Type B pancreatic cell (in vitro differentiated cells): Measurements from ENCODE around the gene TRAPPC3. TPM values are rescaled to one million over a fixed set of nuclear protein-coding genes. Genes with fewer than 3 reads are reported as not detected.
A peak's percentile ranks its signal among the peaks of the same experiment; 100 is the strongest.

Experiments used
- DNase-seq: peaks from one replicate; pipeline ENCODE4 v3.0.0; 2021; ENCODE audit warnings: mixed read lengths; ENCODE audit not compliant: unreplicated experiment; ENCODE audit errors: extremely low spot score
- H3K27ac Mint-ChIP-seq: 2 replicates; pipeline ENCODE4 v1.8.0; 2021; ENCODE audit warnings: mild to moderate bottlenecking, mixed read lengths
- H3K27me3 Mint-ChIP-seq: 2 replicates; pipeline ENCODE4 v1.8.0; 2021; ENCODE audit warnings: mixed read lengths
- H3K36me3 Mint-ChIP-seq: 2 replicates; pipeline ENCODE4 v1.8.0; 2021; ENCODE audit warnings: mixed read lengths
- H3K4me1 Mint-ChIP-seq: one replicate; pipeline ENCODE4 v1.8.0; 2021; ENCODE audit warnings: mixed read lengths; ENCODE audit not compliant: unreplicated experiment
- H3K4me3 Mint-ChIP-seq: 2 replicates; pipeline ENCODE4 v1.8.0; 2021; ENCODE audit warnings: mild to moderate bottlenecking, mixed read lengths
- H3K9me3 Mint-ChIP-seq: 2 replicates; pipeline ENCODE4 v1.8.0; 2021; ENCODE audit warnings: mixed read lengths
- CTCF ChIP-seq: fragments of 200-600 bp; sonication (generic); conservative IDR thresholded peaks from 2 replicates; pipeline ENCODE4 v1.5.0; 2021; ENCODE audit warnings: antibody characterized with exemption, mild to moderate bottlenecking
- total RNA-seq: library from RNA; stranded (reverse); gene quantifications from 2 replicates; pipeline ENCODE4 v1.2.1, GENCODE V29; 2021; ENCODE audit warnings: low replicate concordance

Gene TRAPPC3
- total RNA-seq, 1 donor from 2014 or later = 63.4 TPM

- no peak for TF ChIP-seq CTCF
- H3K27me3 Mint-ChIP-seq = no peaks in the 10 kb centered on the region
- no peak overlapping the region for H3K27ac Mint-ChIP-seq
- H3K9me3 Mint-ChIP-seq = no peaks in the 10 kb centered on the region
- H3K4me1 Mint-ChIP-seq = peaks cover 2% of the 10 kb centered on the region
- H3K36me3 Mint-ChIP-seq = no peaks in the 10 kb centered on the region
- no peak overlapping the region for H3K4me3 Mint-ChIP-seq
- DNase-seq = no peak
These were observed 47.7 kb downstream of the TRAPPC3 start for GRCh38 chr1:36101546-36101945.

- Mint-ChIP-seq H3K27me3 (no peaks in the 10 kb centered on the region), H3K9me3 (no peaks in the 10 kb centered on the region), H3K36me3 (no peaks in the 10 kb centered on the region), H3K27ac (no peak overlapping the region), H3K4me1 (peaks cover 5% of the 10 kb centered on the region), H3K4me3 (no peak overlapping the region)
- no peak for DNase-seq
- no peak for TF ChIP-seq CTCF
These were observed 48.9 kb downstream of the TRAPPC3 start for GRCh38 chr1:36100376-36100775.

- peak; percentile 95 for TF ChIP-seq CTCF
- Mint-ChIP-seq H3K4me1 (peaks cover 5% of the 10 kb centered on the region), H3K9me3 (no peaks in the 10 kb centered on the region), H3K36me3 (no peaks in the 10 kb centered on the region), H3K27ac (no peak overlapping the region), H3K27me3 (no peaks in the 10 kb centered on the region), H3K4me3 (no peak overlapping the region)
- DNase-seq = peak; percentile 85
These were observed 49.5 kb downstream of the TRAPPC3 start for GRCh38 chr1:36099681-36100341.

GRCh38 chr1:36098650-36099365 lies 50.5 kb downstream of the TRAPPC3 start:
- Mint-ChIP-seq H3K27ac (no peak overlapping the region), H3K36me3 (no peaks in the 10 kb centered on the region), H3K27me3 (no peaks in the 10 kb centered on the region), H3K9me3 (no peaks in the 10 kb centered on the region), H3K4me3 (no peak overlapping the region), H3K4me1 (peaks cover 5% of the 10 kb centered on the region)
- no peak for DNase-seq
- no peak for TF ChIP-seq CTCF

- no peak for DNase-seq
- peaks cover 5% of the 10 kb centered on the region for H3K4me1 Mint-ChIP-seq
- H3K9me3 Mint-ChIP-seq = no peaks in the 10 kb centered on the region
- no peak overlapping the region for H3K4me3 Mint-ChIP-seq
- no peak for TF ChIP-seq CTCF
- no peak overlapping the region for H3K27ac Mint-ChIP-seq
- H3K36me3 Mint-ChIP-seq = no peaks in the 10 kb centered on the region
- H3K27me3 Mint-ChIP-seq = no peaks in the 10 kb centered on the region
These were observed 51.3 kb downstream of the TRAPPC3 start for GRCh38 chr1:36097693-36098585.
